ENCODE results near the gene SCGB1C2.

SCGB1C2 gene

DNA sequence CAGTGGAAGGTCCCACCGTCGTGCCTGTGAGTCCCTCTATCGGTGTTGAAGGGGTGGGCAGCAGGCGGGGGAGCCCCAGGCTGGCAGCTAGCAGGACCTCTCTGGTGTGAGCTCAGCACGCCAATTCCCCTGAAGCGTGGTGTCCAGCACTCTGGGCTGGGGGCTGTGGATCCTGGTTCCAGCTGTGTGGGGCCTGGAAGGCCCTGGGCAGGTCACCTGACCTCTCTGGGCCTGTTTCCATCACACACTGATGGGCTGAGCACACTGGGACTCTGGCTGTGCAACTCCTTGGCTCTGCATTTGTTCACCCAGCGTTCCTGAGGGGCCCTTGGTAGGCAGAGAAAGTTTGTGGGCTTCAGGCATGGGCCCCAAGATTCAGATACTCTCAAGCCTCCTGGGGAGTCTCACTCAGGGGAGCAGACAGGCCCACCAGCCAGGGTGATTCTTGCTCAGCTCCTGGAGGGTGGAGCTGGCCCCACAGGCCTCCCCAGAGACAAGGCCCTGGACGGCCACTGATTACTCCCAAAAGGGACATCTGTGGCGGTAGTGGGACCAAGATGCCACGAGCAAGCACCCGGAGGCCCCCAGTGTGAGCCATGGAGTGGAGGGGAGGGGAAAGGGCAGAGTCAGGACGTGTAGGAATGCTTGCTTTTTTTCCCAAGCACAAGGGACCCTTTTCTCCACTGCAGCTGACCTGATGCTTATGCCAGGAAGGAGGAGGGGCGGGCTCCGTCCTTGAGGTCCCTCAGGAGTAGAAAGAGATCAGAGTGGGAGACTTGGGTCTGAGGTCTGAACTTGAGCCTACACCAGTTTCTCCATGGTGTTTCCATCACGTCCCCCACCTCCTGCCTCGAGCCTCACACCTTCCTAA, 8.5 kb downstream of the SCGB1C2 start:
- H3K4me3 ChIP-seq (ENCODE audit: low read length), result no peak overlapping the region
- TF ChIP-seq ZNF274 (IDR thresholded peaks at IDR 0.05; ENCODE audit: low read depth, low read length), result no peak

DNA sequence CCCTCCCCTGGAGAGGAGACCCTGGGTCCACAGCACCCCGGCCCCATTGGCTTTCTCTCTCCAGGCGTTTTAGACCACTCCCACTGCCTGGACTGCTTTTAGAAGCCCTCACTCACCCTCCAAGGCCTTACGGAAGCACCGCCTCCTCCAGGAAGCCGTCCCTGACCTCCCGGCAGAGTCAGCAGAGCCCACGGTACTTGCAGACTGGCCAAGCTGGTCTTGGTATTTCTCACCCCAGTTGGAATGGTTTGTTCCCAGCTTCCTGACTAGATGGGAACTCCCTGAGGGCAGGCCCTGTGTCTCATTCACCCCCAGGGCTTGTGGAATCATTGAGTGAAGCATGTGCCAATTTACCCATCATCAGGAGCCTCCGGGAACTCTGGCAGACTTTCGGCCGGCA, 9.2 kb downstream of the SCGB1C2 start:
- TF ChIP-seq ZNF274 (IDR thresholded peaks at IDR 0.05; ENCODE audit: low read depth, low read length), result no peak
- no peak overlapping the region for H3K4me3 ChIP-seq (ENCODE audit: low read length)

DNA sequence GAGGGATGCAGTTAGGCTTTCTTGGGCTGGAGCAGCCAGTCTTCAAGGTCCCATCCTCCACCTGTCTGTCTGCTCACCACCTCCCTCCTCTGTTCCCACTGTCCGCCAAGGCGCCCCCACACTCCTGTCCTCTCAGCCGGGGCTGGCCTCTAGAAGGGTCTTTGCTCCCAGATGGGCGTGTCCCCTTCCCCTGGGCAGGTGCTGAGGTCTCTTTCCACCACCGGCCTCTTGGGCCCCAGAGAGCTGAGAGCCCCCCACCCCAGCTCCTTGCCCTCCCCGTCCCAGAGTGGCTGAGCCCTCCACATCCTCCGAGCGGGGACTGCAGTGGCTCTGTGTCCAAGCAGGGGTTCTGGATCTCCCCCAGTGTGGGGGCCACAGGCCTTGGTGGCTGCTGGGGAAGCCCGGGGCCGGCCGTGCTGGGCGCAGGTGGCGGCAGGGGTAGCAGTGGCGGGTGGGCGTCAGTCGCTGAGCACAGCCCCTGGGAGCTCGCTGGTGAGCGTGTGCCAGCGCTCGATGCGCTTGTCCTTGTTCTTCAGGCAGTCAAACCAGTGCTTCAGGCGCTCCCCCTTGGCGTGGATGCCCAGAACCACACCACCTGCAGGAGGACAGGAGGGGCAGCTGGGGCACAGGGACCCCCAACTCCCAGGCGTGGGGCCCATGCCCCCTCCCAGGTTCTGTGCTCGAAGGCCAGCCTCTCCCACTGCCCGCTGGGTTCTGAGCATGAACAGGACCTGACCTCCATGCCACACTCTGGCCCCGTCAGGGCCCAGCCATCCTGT, 9.8 kb downstream of the SCGB1C2 start:
- no peak overlapping the region for H3K4me3 ChIP-seq (ENCODE audit: low read length)
- TF ChIP-seq ZNF274 (IDR thresholded peaks at IDR 0.05; ENCODE audit: low read depth, low read length), result no peak

GRCh38 chr17:147796-148740, 10.7 kb downstream of the SCGB1C2 start:
- TF ChIP-seq ZNF274 (IDR thresholded peaks at IDR 0.05; ENCODE audit: low read depth, low read length), result no peak

DNA sequence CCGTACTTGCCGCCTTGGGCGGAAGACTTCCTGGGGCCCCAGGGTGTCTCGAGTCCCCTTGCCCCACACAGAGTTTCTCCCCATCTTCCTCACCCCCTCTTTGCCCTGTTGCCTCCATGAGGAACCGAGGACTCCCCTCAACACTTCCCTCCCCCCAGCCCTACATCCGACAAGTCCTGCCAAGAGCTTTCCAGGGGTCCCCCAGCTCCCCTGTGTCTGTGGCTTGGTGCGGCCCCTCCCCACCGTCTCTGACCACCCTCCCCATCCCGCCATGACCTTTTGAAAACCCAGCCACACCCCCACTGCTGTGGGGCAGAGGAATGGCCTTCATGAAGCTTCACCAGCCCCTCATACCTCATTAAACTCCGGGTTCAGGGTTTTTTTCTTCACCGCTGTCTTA, 11.4 kb downstream of the SCGB1C2 start:
- TF ChIP-seq ZNF274 (IDR thresholded peaks at IDR 0.05; ENCODE audit: low read depth, low read length), result no peak

More at GRCh38 chr17:147796-148740, 10.7 kb downstream of the SCGB1C2 start:
- no peak overlapping the region for H3K4me3 ChIP-seq (ENCODE audit: low read length)

GRCh38 chr17:149231-149630, 11.9 kb downstream of the SCGB1C2 start:
- TF ChIP-seq ZNF274 (IDR thresholded peaks at IDR 0.05; ENCODE audit: low read depth, low read length), result no peak
- no peak overlapping the region for H3K4me3 ChIP-seq (ENCODE audit: low read length)

More for the DNA sequence above, 11.4 kb downstream of the SCGB1C2 start:
- no peak overlapping the region for H3K4me3 ChIP-seq (ENCODE audit: low read length)

GRCh38 chr17:149897-150584, 12.7 kb downstream of the SCGB1C2 start:
- TF ChIP-seq ZNF274 (IDR thresholded peaks at IDR 0.05; ENCODE audit: low read depth, low read length), result no peak
- H3K4me3 ChIP-seq (ENCODE audit: low read length), result no peak overlapping the region

DNA sequence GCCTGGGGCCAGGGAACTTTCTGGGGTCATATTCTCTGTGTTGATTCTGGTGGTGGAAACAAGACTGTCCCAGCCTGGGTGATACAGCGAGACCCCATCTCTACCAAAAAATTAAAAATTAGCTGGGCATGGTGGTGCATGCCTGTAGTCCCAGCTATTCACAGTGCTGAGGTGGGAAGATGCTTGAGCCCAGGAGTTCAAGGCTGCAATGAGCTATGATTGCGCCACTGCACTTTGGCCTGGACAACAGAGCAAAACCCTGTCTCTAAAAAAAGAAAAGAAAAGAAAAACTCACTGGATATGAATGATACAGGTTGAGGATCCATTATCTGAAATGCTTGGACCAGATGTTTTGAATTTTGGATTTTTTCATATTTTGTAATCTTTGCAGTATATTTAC, 13.6 kb downstream of the SCGB1C2 start:
- no peak overlapping the region for H3K4me3 ChIP-seq (ENCODE audit: low read length)
- TF ChIP-seq ZNF274 (IDR thresholded peaks at IDR 0.05; ENCODE audit: low read depth, low read length), result no peak

DNA sequence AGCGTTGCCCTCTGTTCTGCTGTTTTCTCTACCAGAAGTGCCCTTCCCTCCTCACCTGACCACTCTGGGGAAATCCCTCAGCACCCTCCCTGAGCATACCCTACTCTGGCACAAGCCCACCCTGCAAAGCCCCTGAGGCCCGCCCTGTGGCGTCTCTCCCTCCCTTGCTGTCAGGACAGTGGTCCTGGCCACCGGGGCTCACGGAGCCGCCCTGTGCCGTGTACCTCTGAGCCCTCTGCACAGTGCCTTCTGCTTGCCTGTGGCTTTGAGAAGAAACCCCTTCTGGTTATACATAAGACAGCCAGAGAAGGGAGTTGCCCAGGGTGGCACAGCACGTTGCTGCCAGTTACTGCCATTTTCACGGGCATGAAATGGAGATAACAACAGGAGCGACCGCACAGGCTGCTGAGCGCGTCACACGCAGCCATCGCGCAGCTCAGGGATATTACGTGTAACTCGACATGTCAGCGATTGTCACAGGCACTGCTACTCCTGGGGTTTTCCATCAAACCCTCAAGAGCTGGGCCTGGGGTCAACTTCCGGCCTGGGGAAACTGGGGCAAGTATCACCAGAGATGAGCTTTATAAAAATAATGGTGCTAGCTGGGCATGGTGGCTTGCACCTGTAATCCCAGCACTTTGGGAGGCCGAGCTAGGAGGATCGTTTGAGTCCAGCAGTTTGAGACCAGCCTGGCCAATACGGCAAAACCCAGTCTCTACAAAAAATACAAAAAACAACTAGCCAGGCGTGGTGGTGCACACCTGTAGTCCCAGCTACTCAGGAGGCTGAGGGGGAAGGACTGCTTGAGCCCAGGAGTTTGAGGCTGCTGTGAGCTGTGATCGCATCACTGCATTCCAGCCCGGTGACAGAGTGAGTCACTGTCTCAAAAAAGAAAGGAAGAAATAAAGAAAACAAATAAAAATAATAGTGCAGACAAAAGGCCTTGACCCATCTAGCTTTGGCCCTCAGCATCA, 14.8 kb downstream of the SCGB1C2 start:
- no peak overlapping the region for H3K4me3 ChIP-seq (ENCODE audit: low read length)
- TF ChIP-seq ZNF274 (IDR thresholded peaks at IDR 0.05; ENCODE audit: low read depth, low read length), result no peak

DNA sequence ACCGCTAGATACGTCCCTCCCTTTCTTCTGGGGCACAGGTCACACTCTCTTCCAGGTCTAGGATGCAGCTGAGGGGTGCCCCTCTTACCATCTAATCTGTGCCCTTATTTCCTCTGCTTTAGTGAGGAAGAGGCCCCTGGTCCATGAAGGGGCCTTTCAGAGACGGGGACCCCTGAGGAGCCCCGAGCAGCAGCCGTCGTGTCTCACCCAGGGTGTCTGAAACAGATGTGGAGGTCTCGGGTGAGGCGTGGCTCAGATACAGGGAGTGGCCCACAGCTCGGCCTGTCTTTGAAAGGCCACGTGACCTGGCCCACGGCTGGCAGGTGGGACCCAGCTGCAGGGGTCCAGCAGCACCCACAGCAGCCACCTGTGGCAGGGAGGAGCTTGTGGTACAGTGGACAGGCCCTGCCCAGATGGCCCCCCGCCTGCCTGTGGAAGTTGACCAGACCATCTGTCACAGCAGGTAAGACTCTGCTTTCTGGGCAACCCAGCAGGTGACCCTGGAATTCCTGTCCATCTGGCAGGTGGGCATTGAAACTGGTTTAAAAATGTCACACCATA, 15.6 kb downstream of the SCGB1C2 start:
- H3K4me3 ChIP-seq (ENCODE audit: low read length), result no peak overlapping the region
- no peak for TF ChIP-seq ZNF274 (IDR thresholded peaks at IDR 0.05; ENCODE audit: low read depth, low read length)

DNA sequence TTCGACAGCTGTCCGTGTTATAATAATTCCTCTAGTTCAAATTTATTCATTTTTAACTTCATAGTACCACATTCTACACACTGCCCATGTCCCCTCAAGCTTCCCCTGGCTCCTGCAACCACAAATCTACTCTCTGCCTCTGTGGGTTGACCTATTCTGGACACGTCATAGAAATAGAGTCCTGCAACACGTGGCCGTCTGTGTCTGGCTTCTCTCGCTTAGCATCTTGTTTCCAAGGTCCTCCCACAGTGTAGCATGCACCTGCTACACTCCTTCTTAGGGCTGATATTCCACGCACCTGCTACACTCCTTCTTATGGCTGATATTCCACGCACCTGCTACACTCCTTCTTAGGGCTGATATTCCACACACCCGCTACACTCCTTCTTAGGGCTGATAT, 16.5 kb downstream of the SCGB1C2 start:
- no peak for TF ChIP-seq ZNF274 (IDR thresholded peaks at IDR 0.05; ENCODE audit: low read depth, low read length)
- H3K4me3 ChIP-seq (ENCODE audit: low read length), result no peak overlapping the region

- no peak overlapping the region for H3K4me3 ChIP-seq (ENCODE audit: low read length)
- TF ChIP-seq ZNF274 (IDR thresholded peaks at IDR 0.05; ENCODE audit: low read depth, low read length), result no peak
Observed at GRCh38 chr17:155576-155975, 18.2 kb downstream of the SCGB1C2 start.

Data from GM08714 (cell line).